Measurements from ENCODE around the gene SPACA6.
A peak's percentile ranks its signal among the peaks of the same experiment; 100 is the strongest.

SPACA6 gene

DNA sequence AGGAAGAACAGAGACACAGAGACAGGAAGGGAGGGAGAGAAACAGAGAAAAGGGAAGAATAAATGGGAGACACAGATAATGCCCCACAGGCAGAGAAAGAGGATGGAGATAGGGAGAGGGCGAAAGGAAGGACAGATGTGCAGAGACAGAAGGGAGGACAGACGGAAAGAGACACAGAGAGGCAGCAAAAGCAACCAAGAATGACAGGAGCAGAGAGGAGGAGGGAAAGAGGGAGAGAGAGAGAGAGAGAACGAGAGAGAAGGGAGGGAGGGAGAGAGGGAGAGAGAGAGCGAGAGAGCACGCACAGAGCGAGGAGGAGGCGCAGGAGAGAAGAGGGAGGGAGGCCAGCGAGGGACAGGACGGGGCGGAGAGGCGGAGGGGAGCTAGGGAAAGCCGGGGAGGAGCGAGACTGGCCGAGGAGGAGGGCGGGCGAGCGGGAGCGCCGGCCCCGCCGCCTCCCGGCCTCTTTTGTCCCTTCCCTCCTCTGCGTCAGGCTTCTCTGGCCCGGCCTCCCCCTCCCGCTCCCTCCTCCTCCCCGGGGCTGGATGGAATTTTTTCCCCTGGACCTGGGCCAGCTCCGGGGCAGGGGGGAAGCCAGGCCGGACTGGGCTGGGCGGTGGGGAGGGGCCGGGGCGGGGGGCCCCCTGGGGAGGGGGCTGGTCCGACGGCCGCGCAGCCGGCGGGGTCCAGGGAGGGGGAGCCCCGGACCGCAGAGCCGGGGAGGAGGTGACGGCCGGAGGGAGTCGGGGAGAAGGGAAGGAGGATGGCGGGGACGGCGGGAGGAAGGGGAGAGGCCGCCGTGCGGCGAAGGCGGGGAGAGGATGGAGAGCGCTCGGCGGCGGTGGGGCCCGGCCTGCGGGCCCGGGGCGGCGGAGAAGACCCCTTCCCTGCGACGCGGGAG lies 4.2 kb upstream of the SPACA6 start:
- H3K4me3 ChIP-seq (replicated peaks; ENCODE audit: low read depth, low read length), result peak overlapping the region; percentile 82
- DNase-seq (ENCODE audit: extremely low read depth, low read depth), result peak; percentile 66
- TF ChIP-seq, protein P1, sequence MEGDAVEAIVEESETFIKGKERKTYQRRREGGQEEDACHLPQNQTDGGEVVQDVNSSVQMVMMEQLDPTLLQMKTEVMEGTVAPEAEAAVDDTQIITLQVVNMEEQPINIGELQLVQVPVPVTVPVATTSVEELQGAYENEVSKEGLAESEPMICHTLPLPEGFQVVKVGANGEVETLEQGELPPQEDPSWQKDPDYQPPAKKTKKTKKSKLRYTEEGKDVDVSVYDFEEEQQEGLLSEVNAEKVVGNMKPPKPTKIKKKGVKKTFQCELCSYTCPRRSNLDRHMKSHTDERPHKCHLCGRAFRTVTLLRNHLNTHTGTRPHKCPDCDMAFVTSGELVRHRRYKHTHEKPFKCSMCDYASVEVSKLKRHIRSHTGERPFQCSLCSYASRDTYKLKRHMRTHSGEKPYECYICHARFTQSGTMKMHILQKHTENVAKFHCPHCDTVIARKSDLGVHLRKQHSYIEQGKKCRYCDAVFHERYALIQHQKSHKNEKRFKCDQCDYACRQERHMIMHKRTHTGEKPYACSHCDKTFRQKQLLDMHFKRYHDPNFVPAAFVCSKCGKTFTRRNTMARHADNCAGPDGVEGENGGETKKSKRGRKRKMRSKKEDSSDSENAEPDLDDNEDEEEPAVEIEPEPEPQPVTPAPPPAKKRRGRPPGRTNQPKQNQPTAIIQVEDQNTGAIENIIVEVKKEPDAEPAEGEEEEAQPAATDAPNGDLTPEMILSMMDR (IDR thresholded peaks at IDR 0.05; ENCODE audit: low read depth, low read length, missing control alignments), result no peak

DNA sequence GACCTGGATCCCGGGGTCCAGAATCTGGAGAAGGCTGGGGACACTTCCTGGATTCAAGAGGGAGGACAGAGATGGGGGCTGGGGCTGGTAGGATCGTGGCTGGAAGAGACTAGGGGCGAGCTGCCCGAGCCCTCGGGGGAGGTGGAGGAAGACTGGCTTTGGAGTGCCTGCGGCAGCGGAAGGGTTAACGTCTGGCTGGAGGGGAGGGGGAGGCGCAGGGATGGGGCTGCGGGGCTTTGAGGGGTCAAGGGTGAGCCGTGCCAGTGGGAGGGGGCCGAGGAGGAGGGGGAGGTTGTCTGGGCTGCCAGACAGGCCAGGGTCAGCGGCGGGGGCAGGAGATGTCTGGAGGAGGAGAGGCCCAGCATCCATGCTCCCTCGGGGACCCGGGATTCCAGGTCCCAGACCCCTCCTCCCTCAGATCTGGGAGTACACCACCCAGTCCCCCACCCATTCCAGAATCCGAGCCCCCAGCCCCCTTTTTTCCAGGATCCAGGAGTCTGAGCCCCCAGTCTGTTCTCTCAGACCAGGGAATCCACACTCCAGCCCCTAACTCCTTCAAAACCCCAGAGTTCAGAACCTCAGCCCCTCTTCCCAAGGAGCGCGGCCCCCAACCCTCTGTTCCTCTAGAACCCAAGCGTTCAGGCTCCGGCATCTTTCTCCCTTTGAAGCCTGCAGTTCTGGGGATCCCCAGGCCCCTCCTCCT lies 3.2 kb upstream of the SPACA6 start:
- TF ChIP-seq, protein P1 (IDR thresholded peaks at IDR 0.05; ENCODE audit: low read depth, low read length, missing control alignments), result no peak
- H3K4me3 ChIP-seq (replicated peaks; ENCODE audit: low read depth, low read length), result peak overlapping the region; percentile 82
- no peak for DNase-seq (ENCODE audit: extremely low read depth, low read depth)

DNA sequence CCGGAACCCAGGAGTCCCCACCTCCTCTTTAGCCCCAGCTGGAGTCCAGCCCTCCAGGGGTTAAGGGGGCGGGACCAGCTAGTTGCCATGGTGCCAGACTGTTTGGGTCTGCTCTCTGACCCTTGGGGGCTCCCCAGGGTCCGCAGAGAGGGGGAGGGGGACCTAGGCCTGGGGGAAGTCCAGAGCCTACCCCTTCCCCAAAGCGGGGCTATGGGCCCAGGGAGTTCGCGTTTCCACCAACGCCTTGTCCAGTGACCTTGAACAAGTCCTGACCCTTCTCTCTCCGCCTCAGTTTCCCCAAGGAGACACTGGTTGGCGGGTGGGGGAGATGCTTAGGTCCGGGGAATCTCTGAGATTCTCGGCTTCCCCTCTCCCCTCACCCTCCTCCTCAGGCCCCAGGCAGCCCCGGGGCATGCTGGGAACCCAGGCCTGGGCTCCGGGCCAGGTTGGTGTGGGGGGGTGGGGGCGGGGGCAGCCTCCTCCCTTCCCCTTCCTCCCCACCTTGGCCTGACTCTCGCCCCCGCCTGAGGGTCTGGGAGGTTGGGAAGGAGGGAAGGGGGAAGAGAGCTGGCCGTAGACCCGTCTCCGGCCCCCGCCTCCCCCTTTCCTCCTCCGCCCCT lies 2.6 kb upstream of the SPACA6 start:
- peak overlapping the region; percentile 82 for H3K4me3 ChIP-seq (replicated peaks; ENCODE audit: low read depth, low read length)
- no peak for DNase-seq (ENCODE audit: extremely low read depth, low read depth)
- TF ChIP-seq, protein P1 (IDR thresholded peaks at IDR 0.05; ENCODE audit: low read depth, low read length, missing control alignments), result no peak

DNA sequence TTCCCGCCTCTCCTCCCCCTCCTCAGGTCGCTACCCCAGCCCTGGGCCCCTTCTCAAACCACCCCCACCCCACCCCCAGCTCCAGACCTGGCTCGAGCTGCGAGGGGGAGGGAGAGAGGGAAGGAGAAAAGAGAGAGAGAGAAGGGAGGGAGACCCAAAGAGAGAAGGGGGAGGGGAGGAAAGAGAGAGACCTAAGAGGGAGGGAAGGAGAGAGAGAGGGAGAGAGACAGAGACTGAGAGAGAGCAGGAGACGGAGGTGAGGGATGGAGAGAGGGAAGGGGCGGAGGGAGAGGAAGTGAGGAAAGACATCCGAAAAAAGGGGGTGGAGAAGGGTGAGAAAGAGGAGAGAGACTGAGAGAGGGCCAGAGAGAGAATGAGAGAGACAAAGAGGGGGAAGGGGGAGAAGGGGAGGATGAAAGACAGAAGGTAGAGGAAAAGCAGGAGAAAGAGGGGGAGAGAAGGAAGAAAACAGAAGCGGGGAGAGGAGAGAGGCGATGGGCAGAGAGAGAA lies 2.0 kb upstream of the SPACA6 start:
- no peak for DNase-seq (ENCODE audit: extremely low read depth, low read depth)
- TF ChIP-seq, protein P1 (IDR thresholded peaks at IDR 0.05; ENCODE audit: low read depth, low read length, missing control alignments), result no peak
- H3K4me3 ChIP-seq (replicated peaks; ENCODE audit: low read depth, low read length), result peak overlapping the region; percentile 82

DNA sequence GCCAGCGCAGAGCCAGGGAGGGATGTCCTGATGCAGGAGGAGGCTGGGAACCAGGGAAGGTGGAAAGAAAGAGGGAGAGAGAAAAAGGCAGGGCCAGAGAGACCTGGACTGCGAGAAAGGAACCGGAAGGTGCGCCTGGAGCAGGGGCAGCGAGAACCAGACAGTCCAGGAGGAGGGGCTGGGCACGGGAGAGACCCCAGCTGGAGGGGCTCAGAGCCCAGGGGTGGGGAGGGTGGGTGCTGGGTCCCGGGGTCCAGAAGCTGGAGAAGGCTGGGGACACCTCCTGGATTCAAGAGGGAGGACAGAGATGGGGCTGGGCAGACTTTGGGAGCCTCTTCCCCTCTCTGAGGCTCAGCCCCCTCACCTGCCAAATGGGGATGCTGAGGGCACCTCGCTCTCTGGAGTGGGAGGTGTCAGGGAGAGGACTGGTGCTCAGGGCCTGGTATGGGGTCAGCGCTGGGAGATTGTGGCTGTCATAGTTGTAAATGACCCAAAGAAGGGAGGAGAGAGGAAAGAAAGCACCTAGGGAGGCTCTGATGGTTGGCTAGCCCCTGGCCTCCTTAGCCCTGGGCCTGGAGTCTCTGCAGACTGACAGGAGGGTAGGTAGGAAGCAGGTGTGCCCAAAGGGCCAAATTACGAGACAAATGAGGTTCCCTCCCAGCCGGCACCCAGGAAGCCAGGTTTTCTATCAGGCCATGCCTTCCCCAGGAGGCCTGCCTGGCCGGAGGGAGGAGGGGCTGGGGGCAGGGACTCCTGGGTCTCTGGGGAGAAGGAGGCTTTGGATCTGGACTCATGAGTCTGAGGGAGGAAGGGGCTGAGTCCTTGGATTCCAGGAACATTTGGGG lies 1.3 kb upstream of the SPACA6 start:
- H3K4me3 ChIP-seq (replicated peaks; ENCODE audit: low read depth, low read length), result peak overlapping the region; percentile 82
- TF ChIP-seq, protein P1 (IDR thresholded peaks at IDR 0.05; ENCODE audit: low read depth, low read length, missing control alignments), result no peak
- DNase-seq (ENCODE audit: extremely low read depth, low read depth), result no peak

DNA sequence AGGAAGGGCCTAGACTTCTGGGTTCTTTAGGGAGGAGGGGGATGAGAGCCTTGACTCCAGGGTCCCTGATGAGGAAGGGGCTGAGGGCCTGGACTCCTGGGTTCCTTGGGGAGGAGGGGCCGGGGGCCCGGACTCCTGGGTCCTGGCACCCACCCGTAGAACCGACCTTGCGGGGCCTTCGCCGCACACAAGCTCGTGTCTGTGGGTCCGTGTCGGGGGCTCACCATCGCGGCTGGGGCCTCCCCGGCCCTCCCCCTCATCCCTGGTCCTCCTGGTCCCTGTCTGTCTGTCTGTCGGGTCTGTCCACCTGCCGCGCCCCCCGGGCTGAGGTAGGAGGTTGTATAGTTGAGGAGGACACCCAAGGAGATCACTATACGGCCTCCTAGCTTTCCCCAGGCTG lies 662 bp upstream of the SPACA6 start:
- H3K4me3 ChIP-seq (replicated peaks; ENCODE audit: low read depth, low read length), result peak overlapping the region; percentile 82
- DNase-seq (ENCODE audit: extremely low read depth, low read depth), result no peak
- TF ChIP-seq, protein P1 (IDR thresholded peaks at IDR 0.05; ENCODE audit: low read depth, low read length, missing control alignments), result no peak
